Neural progenitor cell (in vitro differentiated cells): ENCODE measurements around the gene SERPINI1.

Experiments
- CTCF ChIP-seq: fragments of 200-600 bp; sonication (generic); IDR thresholded peaks from 2 replicates; pipeline ENCODE4 v1.5.1; 2017; ENCODE audit warnings: antibody characterized with exemption, mild to moderate bottlenecking
- EZH2 ChIP-seq: fragments of 200-600 bp; sonication (generic); IDR thresholded peaks from 2 replicates; pipeline ENCODE4 v1.6.1; 2017; ENCODE audit warnings: antibody characterized with exemption, mild to moderate bottlenecking, moderate library complexity
- EZH2phosphoT487 ChIP-seq: fragments of 200-600 bp; sonication (generic); IDR thresholded peaks from 2 replicates; pipeline ENCODE4 v1.6.1; 2017; ENCODE audit warnings: antibody characterized with exemption

DNA sequence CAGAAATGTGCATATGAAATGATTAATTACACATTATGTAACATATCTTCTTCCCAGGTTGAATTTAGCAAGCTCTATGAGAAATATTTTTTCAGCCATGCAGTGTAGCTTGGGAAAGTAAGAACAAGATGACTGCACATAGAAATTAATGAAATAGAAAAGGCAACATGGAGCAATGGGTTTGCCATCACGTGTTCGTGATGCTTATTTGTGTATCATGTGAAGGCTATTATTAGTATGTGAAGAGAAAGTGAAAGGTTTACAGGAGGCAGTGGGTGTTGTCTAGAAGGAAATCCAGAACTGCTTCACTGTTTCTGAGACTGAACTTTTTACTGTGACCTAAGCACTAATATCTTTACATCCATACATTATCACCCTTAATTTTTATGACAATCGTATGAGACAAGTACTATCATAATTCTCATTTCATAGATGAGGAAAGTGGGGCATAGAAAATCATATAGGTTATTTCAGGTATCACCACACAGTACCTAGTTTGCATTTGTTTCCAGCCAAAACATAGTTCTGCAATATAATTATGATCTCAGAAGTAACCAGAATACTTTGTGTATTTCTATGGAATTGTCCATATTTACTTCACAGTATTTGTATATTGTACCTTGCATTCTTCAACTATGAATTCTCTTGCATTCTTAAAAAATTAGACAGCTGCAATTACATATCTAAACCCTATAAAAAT lies 14.9 kb downstream of the SERPINI1 start:
- TF ChIP-seq CTCF (no peak), EZH2 (no peak), EZH2phosphoT487 (no peak)
